ENCODE measurements around the gene KCNQ5. TPM values are rescaled to one million over a fixed set of nuclear protein-coding genes. Genes with fewer than 3 reads are reported as not detected.

Gene KCNQ5
- polyA plus RNA-seq, 1 donor (not counting 4 experiments of a cell fraction or from before 2014, with no cell fraction given): 3.4 TPM

- dilution Hi-C loops (cut with MboI; ENCODE audit: extremely low pct_ligation_motif_present, low sequenced_read_pairs): no loop called here
- no peaks in the 10 kb centered on the region for H3K36me3 ChIP-seq (ENCODE audit: control insufficient read depth in 2 of 2, extremely low read depth in 1 of 2, insufficient read depth in 2 of 2, low read length in 2 of 2)
- no peak for DNase-seq (ENCODE audit: low read depth, low spot score)
- no peak overlapping the region for H3K27ac ChIP-seq (ENCODE audit: control insufficient read depth, insufficient read depth, low read length)
- no peaks in the 10 kb centered on the region for H3K9me1 ChIP-seq (ENCODE audit: control insufficient read depth, extremely low read depth, insufficient read depth, low read length)
- no peak overlapping the region for H3K9ac ChIP-seq (ENCODE audit: control insufficient read depth, extremely low read depth, insufficient read depth, low read length)
- no peaks in the 10 kb centered on the region for H3K27me3 ChIP-seq (ENCODE audit: control insufficient read depth, extremely low read depth, insufficient read depth, low read length)
- no peak for TF ChIP-seq EZH2 (IDR thresholded peaks at IDR 0.05; ENCODE audit: low read length)
- TF ChIP-seq, protein P1, sequence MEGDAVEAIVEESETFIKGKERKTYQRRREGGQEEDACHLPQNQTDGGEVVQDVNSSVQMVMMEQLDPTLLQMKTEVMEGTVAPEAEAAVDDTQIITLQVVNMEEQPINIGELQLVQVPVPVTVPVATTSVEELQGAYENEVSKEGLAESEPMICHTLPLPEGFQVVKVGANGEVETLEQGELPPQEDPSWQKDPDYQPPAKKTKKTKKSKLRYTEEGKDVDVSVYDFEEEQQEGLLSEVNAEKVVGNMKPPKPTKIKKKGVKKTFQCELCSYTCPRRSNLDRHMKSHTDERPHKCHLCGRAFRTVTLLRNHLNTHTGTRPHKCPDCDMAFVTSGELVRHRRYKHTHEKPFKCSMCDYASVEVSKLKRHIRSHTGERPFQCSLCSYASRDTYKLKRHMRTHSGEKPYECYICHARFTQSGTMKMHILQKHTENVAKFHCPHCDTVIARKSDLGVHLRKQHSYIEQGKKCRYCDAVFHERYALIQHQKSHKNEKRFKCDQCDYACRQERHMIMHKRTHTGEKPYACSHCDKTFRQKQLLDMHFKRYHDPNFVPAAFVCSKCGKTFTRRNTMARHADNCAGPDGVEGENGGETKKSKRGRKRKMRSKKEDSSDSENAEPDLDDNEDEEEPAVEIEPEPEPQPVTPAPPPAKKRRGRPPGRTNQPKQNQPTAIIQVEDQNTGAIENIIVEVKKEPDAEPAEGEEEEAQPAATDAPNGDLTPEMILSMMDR (optimal IDR thresholded peaks at IDR 0.05 in 1 of 3, IDR thresholded peaks at IDR 0.05 in 1 of 3, conservative IDR thresholded peaks at IDR 0.05 in 1 of 3; ENCODE audit: extremely low read depth in 1 of 3, insufficient read depth in 2 of 3, low read length in 3 of 3): no peak
- H3K79me2 ChIP-seq (ENCODE audit: control insufficient read depth, insufficient read depth, low read length): no peaks in the 10 kb centered on the region
- FAIRE-seq: no peak
- no peak overlapping the region for H3K4me3 ChIP-seq (ENCODE audit: control insufficient read depth in 2 of 3, extremely low read depth in 1 of 3, insufficient read depth in 2 of 3, low read depth in 1 of 3, low read length in 3 of 3)
- no peaks in the 10 kb centered on the region for H3K4me1 ChIP-seq (ENCODE audit: control insufficient read depth, extremely low read depth, insufficient read depth, low read length)
- no peaks in the 10 kb centered on the region for H3K9me3 ChIP-seq (ENCODE audit: control insufficient read depth, low read depth, low read length)
- H2AFZ ChIP-seq (ENCODE audit: control insufficient read depth, low read length): no peak overlapping the region
- no peaks in the 10 kb centered on the region for H4K20me1 ChIP-seq (ENCODE audit: control insufficient read depth, extremely low read depth, insufficient read depth, low read length)
- H3K4me2 ChIP-seq (ENCODE audit: control insufficient read depth, extremely low read depth, insufficient read depth, low read depth, low read length): no peak overlapping the region
These were observed 32.8 kb upstream of the KCNQ5 start for GRCh38 chr6:72589096-72589495.

- dilution Hi-C loops (cut with MboI; ENCODE audit: extremely low pct_ligation_motif_present, low sequenced_read_pairs): no loop called here
- FAIRE-seq: no peak
- Histone ChIP-seq H3K4me2 (ENCODE audit: control insufficient read depth, extremely low read depth, insufficient read depth, low read depth, low read length) (no peak overlapping the region), H3K9ac (ENCODE audit: control insufficient read depth, extremely low read depth, insufficient read depth, low read length) (no peak overlapping the region), H3K9me3 (ENCODE audit: control insufficient read depth, low read depth, low read length) (no peaks in the 10 kb centered on the region), H3K36me3 (ENCODE audit: control insufficient read depth in 2 of 2, extremely low read depth in 1 of 2, insufficient read depth in 2 of 2, low read length in 2 of 2) (no peaks in the 10 kb centered on the region), H3K27me3 (ENCODE audit: control insufficient read depth, extremely low read depth, insufficient read depth, low read length) (no peaks in the 10 kb centered on the region), H3K79me2 (ENCODE audit: control insufficient read depth, insufficient read depth, low read length) (no peaks in the 10 kb centered on the region), H4K20me1 (ENCODE audit: control insufficient read depth, extremely low read depth, insufficient read depth, low read length) (no peaks in the 10 kb centered on the region), H3K27ac (ENCODE audit: control insufficient read depth, insufficient read depth, low read length) (no peak overlapping the region), H3K9me1 (ENCODE audit: control insufficient read depth, extremely low read depth, insufficient read depth, low read length) (no peaks in the 10 kb centered on the region), H3K4me1 (ENCODE audit: control insufficient read depth, extremely low read depth, insufficient read depth, low read length) (no peaks in the 10 kb centered on the region), H3K4me3 (ENCODE audit: control insufficient read depth in 2 of 3, extremely low read depth in 1 of 3, insufficient read depth in 2 of 3, low read depth in 1 of 3, low read length in 3 of 3) (no peak overlapping the region), H2AFZ (ENCODE audit: control insufficient read depth, low read length) (no peak overlapping the region)
- TF ChIP-seq, protein P1 (optimal IDR thresholded peaks at IDR 0.05 in 1 of 3, IDR thresholded peaks at IDR 0.05 in 1 of 3, conservative IDR thresholded peaks at IDR 0.05 in 1 of 3; ENCODE audit: extremely low read depth in 1 of 3, insufficient read depth in 2 of 3, low read length in 3 of 3): no peak
- no peak for TF ChIP-seq EZH2 (IDR thresholded peaks at IDR 0.05; ENCODE audit: low read length)
- no peak for DNase-seq (ENCODE audit: low read depth, low spot score)
These were observed 26.1 kb upstream of the KCNQ5 start for GRCh38 chr6:72595812-72596211.

Measured in keratinocyte (primary cell).